Fibroblast of gingiva (primary cell): ENCODE data around the gene RAD23B.
"Not testable (repeated sequence)": the region's sequence is repeated elsewhere in the genome, so short reads cannot be mapped to it uniquely, and the experiment has no call there.

Experiments used
- DNase-seq: peaks from one replicate; pipeline ENCODE4 v3.0.0-alpha.2; 2011; ENCODE audit warnings: low read depth

Gene RAD23B

GRCh38 chr9:107294756-107295155, 11.7 kb downstream of the RAD23B start:
- no peak for DNase-seq

- no peak for DNase-seq
Measured at GRCh38 chr9:107295995-107296394, 12.9 kb downstream of the RAD23B start.

GRCh38 chr9:107296592-107296991, 13.5 kb downstream of the RAD23B start:
- DNase-seq, result not testable (repeated sequence)

GRCh38 chr9:107299437-107299836, 16.4 kb downstream of the RAD23B start:
- no peak for DNase-seq

GRCh38 chr9:107306308-107306707, 23.2 kb downstream of the RAD23B start:
- DNase-seq, result no peak

GRCh38 chr9:107307331-107307730, 24.3 kb downstream of the RAD23B start:
- DNase-seq, result no peak

- no peak for DNase-seq
Measured at GRCh38 chr9:107308461-107308860, 25.4 kb downstream of the RAD23B start.

- DNase-seq, result no peak
Measured at GRCh38 chr9:107309271-107309670, 26.2 kb downstream of the RAD23B start.

- DNase-seq, result no peak
Measured at GRCh38 chr9:107312376-107313050, 29.4 kb downstream of the RAD23B start.

- DNase-seq, result no peak
Measured at GRCh38 chr9:107313555-107314096, 30.5 kb downstream of the RAD23B start.

- no peak for DNase-seq
Measured at GRCh38 chr9:107314763-107315162, 31.7 kb downstream of the RAD23B start.

- DNase-seq, result no peak
Measured at GRCh38 chr9:107316795-107317661, 33.9 kb downstream of the RAD23B start.

- no peak for DNase-seq
Measured at GRCh38 chr9:107322643-107323042, 39.6 kb downstream of the RAD23B start.

GRCh38 chr9:107323836-107324585, 40.9 kb downstream of the RAD23B start:
- DNase-seq, result no peak

- no peak for DNase-seq
Measured at GRCh38 chr9:107325842-107326241, 42.8 kb downstream of the RAD23B start.

GRCh38 chr9:107328510-107328909, 45.4 kb downstream of the RAD23B start:
- no peak for DNase-seq

GRCh38 chr9:107330420-107330819, 47.3 kb downstream of the RAD23B start:
- DNase-seq, result no peak

GRCh38 chr9:107332883-107333282, 49.8 kb downstream of the RAD23B start:
- no peak for DNase-seq

GRCh38 chr9:107333363-107333762, 50.3 kb downstream of the RAD23B start:
- no peak for DNase-seq

GRCh38 chr9:107334103-107334776, 51.2 kb downstream of the RAD23B start:
- no peak for DNase-seq

GRCh38 chr9:107335331-107335730, 52.3 kb downstream of the RAD23B start:
- no peak for DNase-seq
